ENCODE data around the gene EFHC1. TPM values are rescaled to one million over a fixed set of nuclear protein-coding genes. Genes with fewer than 3 reads are reported as not detected.

EFHC1 gene
- total RNA-seq, 2 experiments from 2014 or later, result 20.7 to 24.8 TPM

GRCh38 chr6:52540286-52540902, 120.3 kb downstream of the EFHC1 start:
- ChIA-PET CTCF (ENCODE audit: unreplicated experiment) (interaction anchor here (1.0 to 2.2 kb wide), 2 partner anchors 10 to 57 kb away, joined by 3 to 5 read pairs; no protein-coding TSS in a partner anchor), POLR2A (interaction anchor here (1.0 to 9.5 kb wide), 4 partner anchors 11 to 54 kb away, joined by 3 to 72 read pairs (median 6); no protein-coding TSS in a partner anchor)
- peaks cover 67% of the 10 kb centered on the region for H3K4me1 ChIP-seq (ENCODE audit: insufficient read depth, low read length, poor library complexity, severe bottlenecking)
- peaks cover 56% of the 10 kb centered on the region for H3K79me2 ChIP-seq (ENCODE audit: insufficient read depth, low read depth, low read length)
- intact Hi-C loops (cut with micrococcal nuclease; ENCODE audit: unreplicated experiment), result no loop called here
- TF ChIP-seq CTCF (conservative IDR thresholded peaks at IDR 0.05; ENCODE audit: low read length), result no peak
- no peak for TF ChIP-seq EZH2phosphoT487 (IDR thresholded peaks at IDR 0.05; ENCODE audit: borderline replicate concordance, low read depth, low read length)
- H4K20me1 ChIP-seq (ENCODE audit: insufficient read depth, low read length), result no peaks in the 10 kb centered on the region
- no peak overlapping the region for H3K27ac ChIP-seq (ENCODE audit: low read depth, low read length, poor library complexity, severe bottlenecking)
- DNase-seq (ENCODE audit: low spot score), result no peak
- BruUV-seq (replicated peaks), result no TSS peak
- no peak overlapping the region for H3K4me3 ChIP-seq (ENCODE audit: low read depth, low read length, poor library complexity, severe bottlenecking)
- H3K4me2 ChIP-seq (ENCODE audit: low read length), result no peak overlapping the region
- no peaks in the 10 kb centered on the region for H3K9me3 ChIP-seq (ENCODE audit: low read length)
- no peaks in the 10 kb centered on the region for H3K9me2 ChIP-seq (ENCODE audit: insufficient read depth, low read length)
- peaks cover 4% of the 10 kb centered on the region; the same call in 1 of the 2 replicates for H3K36me3 ChIP-seq (ENCODE audit: insufficient read depth, low read length)
- no peak overlapping the region for H2AFZ ChIP-seq (ENCODE audit: low read length)

GRCh38 chr6:52541135-52541534, 121.0 kb downstream of the EFHC1 start:
- BruUV-seq (replicated peaks), result no TSS peak
- peaks cover 66% of the 10 kb centered on the region for H3K4me1 ChIP-seq (ENCODE audit: insufficient read depth, low read length, poor library complexity, severe bottlenecking)
- H3K36me3 ChIP-seq (ENCODE audit: insufficient read depth, low read length), result peaks cover 4% of the 10 kb centered on the region; the same call in 1 of the 2 replicates
- POLR2A ChIA-PET, result interaction anchor here (0.6 to 9.5 kb wide), 8 partner anchors 10 to 1260 kb away, joined by 3 to 72 read pairs (median 4); no protein-coding TSS in a partner anchor
- TF ChIP-seq CTCF (conservative IDR thresholded peaks at IDR 0.05; ENCODE audit: low read length) (no peak), EZH2phosphoT487 (IDR thresholded peaks at IDR 0.05; ENCODE audit: borderline replicate concordance, low read depth, low read length) (no peak)
- intact Hi-C loops (cut with micrococcal nuclease; ENCODE audit: unreplicated experiment), result no loop called here
- H4K20me1 ChIP-seq (ENCODE audit: insufficient read depth, low read length), result peaks cover 5% of the 10 kb centered on the region; the same call in 1 of the 2 replicates
- CTCF ChIA-PET (ENCODE audit: unreplicated experiment), result interaction anchor here (1.0 to 2.2 kb wide), 2 partner anchors 9 to 56 kb away, joined by 3 to 5 read pairs; no protein-coding TSS in a partner anchor
- no peak overlapping the region for H3K4me3 ChIP-seq (ENCODE audit: low read depth, low read length, poor library complexity, severe bottlenecking)
- no peak for DNase-seq (ENCODE audit: low spot score)
- H3K9me3 ChIP-seq (ENCODE audit: low read length), result no peaks in the 10 kb centered on the region
- no peak overlapping the region for H3K4me2 ChIP-seq (ENCODE audit: low read length)
- H3K27ac ChIP-seq (ENCODE audit: low read depth, low read length, poor library complexity, severe bottlenecking), result no peak overlapping the region
- peaks cover 59% of the 10 kb centered on the region for H3K79me2 ChIP-seq (ENCODE audit: insufficient read depth, low read depth, low read length)
- no peak overlapping the region for H2AFZ ChIP-seq (ENCODE audit: low read length)
- H3K9me2 ChIP-seq (ENCODE audit: insufficient read depth, low read length), result no peaks in the 10 kb centered on the region

GRCh38 chr6:52543262-52543661, 123.1 kb downstream of the EFHC1 start:
- H3K4me1 ChIP-seq (ENCODE audit: insufficient read depth, low read length, poor library complexity, severe bottlenecking), result peaks cover 61% of the 10 kb centered on the region
- H3K9me3 ChIP-seq (ENCODE audit: low read length), result no peaks in the 10 kb centered on the region
- peaks cover 4% of the 10 kb centered on the region; the same call in 1 of the 2 replicates for H3K36me3 ChIP-seq (ENCODE audit: insufficient read depth, low read length)
- H4K20me1 ChIP-seq (ENCODE audit: insufficient read depth, low read length), result peaks cover 7% of the 10 kb centered on the region; the same call in 1 of the 2 replicates
- H3K4me3 ChIP-seq (ENCODE audit: low read depth, low read length, poor library complexity, severe bottlenecking), result no peak overlapping the region
- no TSS peak for BruUV-seq (replicated peaks)
- H3K4me2 ChIP-seq (ENCODE audit: low read length), result no peak overlapping the region
- CTCF ChIA-PET (ENCODE audit: unreplicated experiment), result no interaction called here
- DNase-seq (ENCODE audit: low spot score), result no peak
- TF ChIP-seq EZH2phosphoT487 (IDR thresholded peaks at IDR 0.05; ENCODE audit: borderline replicate concordance, low read depth, low read length), result no peak
- TF ChIP-seq CTCF (conservative IDR thresholded peaks at IDR 0.05; ENCODE audit: low read length), result no peak
- no peak overlapping the region for H3K27ac ChIP-seq (ENCODE audit: low read depth, low read length, poor library complexity, severe bottlenecking)
- POLR2A ChIA-PET, result interaction anchor here (0.9 to 9.5 kb wide), 3 partner anchors 8 to 52 kb away, joined by 3 to 72 read pairs (median 6); no protein-coding TSS in a partner anchor
- H3K9me2 ChIP-seq (ENCODE audit: insufficient read depth, low read length), result no peaks in the 10 kb centered on the region
- intact Hi-C loops (cut with micrococcal nuclease; ENCODE audit: unreplicated experiment), result no loop called here
- H2AFZ ChIP-seq (ENCODE audit: low read length), result no peak overlapping the region
- H3K79me2 ChIP-seq (ENCODE audit: insufficient read depth, low read depth, low read length), result peaks cover 67% of the 10 kb centered on the region
